ENCODE measurements around the gene PLIN5. TPM values are rescaled to one million over a fixed set of nuclear protein-coding genes. Genes with fewer than 3 reads are reported as not detected.
A peak's percentile ranks its signal among the peaks of the same experiment; 100 is the strongest.

The PLIN5 gene
- polyA plus RNA-seq, 1 donor = 2.9 TPM

GRCh38 chr19:4522291-4523002, 12.6 kb downstream of the PLIN5 start:
- no peak for DNase-seq (ENCODE audit: low read depth)

DNA sequence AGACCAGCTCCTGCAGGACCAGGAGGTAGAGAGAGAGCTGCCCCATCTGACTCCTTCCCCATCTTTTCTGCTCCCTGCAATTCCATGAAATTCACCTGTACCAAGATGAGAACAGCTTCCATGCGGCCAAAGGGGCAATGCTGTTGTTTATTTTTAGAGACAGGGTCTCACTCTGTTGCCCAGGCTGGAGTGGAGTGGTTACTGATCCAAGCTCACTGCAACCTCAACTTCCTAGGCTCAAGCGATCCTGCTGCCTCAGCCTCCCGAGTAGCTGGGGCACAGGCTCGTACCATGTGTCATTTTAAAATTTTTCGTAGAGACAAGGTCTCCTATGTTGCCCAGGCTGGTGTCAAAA, 13.2 kb downstream of the PLIN5 start:
- DNase-seq (ENCODE audit: low read depth) = no peak

- DNase-seq (ENCODE audit: low read depth) = no peak
Observed at GRCh38 chr19:4521170-4521887, 13.7 kb downstream of the PLIN5 start.

GRCh38 chr19:4519521-4520277, 15.3 kb downstream of the PLIN5 start:
- DNase-seq (ENCODE audit: low read depth) = no peak

- DNase-seq (ENCODE audit: low read depth) = no peak
Observed at GRCh38 chr19:4519172-4519496, 15.9 kb downstream of the PLIN5 start.

- DNase-seq (ENCODE audit: low read depth) = peak; percentile 14
Observed at GRCh38 chr19:4518345-4519171, 16.5 kb downstream of the PLIN5 start, which contains the start of gene PLIN4. TSS of gene PLIN4 (minus strand) at chr19:4518486. CDS start at chr19:4518272, 214 bp downstream.

GRCh38 chr19:4517451-4518057, 17.5 kb downstream of the PLIN5 start:
- DNase-seq (ENCODE audit: low read depth) = no peak

GRCh38 chr19:4516939-4517300, 18.1 kb downstream of the PLIN5 start:
- DNase-seq (ENCODE audit: low read depth) = no peak

GRCh38 chr19:4516199-4516938, 18.7 kb downstream of the PLIN5 start:
- no peak for DNase-seq (ENCODE audit: low read depth)

DNA sequence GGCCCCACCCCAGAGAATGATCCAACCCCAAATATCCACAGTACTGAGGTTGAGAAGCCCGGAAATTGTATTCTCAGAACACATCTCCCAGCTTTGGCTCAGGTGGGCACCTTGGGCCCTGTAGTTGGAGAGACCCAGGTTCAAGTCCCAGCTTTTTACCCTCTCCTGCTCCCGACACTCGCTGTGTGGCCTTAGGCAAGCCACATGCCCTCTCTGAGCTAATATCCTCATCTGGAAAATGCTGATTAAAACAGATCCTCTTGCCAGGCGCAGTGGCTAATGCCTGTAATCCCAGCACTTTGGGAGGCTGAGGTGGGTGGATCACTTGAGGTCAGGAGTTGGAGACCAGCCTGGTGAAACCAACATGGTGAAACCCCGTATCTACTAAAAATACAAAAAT, 19.3 kb downstream of the PLIN5 start:
- DNase-seq (ENCODE audit: low read depth) = no peak

DNA sequence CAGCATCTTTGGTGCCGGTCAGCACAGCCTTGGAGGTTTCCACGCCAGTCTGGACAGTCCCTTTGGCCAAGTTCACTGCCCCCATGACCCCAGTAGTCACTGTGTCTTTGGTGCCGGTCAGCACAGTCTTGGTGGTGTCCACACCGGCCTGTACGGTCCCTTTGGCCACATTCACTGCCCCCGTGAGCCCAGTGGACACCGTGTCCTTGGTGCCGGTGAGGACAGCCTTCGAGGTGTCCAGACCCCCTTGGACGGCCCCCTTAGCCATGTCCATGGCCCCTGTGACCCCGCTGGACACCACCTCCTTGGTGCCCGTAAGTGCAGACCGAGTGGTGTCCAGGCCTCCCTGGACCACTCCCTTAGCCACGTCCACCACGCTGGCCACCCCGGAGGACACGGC, 21.8 kb downstream of the PLIN5 start:
- DNase-seq (ENCODE audit: low read depth) = no peak

- DNase-seq (ENCODE audit: low read depth) = no peak
Observed at GRCh38 chr19:4512070-4512469, 23.0 kb downstream of the PLIN5 start.

GRCh38 chr19:4511300-4512054, 23.5 kb downstream of the PLIN5 start:
- no peak for DNase-seq (ENCODE audit: low read depth)

- no peak for DNase-seq (ENCODE audit: low read depth)
Observed at GRCh38 chr19:4510435-4511255, 24.4 kb downstream of the PLIN5 start.

DNA sequence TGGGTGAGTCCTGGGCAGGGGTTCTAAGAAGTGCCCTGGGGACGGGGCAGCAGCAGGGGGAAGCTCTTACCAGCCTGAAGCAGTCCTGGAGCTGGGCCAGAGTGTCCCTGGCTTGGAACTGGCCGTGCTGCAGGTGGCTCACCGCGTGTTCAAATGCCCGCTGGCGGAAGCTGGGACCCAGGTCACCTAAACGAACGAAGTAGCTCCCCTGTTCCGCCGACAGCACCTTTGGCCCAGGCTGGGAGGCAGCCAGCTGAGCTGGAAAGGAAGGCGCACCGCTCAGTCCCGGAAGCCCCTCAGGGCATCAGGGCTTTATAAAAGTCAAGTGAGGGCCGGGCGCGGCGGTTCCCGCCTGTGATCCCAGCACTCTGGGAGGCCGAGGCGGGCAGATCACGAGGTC, 26.3 kb downstream of the PLIN5 start:
- DNase-seq (ENCODE audit: low read depth) = no peak

DNA sequence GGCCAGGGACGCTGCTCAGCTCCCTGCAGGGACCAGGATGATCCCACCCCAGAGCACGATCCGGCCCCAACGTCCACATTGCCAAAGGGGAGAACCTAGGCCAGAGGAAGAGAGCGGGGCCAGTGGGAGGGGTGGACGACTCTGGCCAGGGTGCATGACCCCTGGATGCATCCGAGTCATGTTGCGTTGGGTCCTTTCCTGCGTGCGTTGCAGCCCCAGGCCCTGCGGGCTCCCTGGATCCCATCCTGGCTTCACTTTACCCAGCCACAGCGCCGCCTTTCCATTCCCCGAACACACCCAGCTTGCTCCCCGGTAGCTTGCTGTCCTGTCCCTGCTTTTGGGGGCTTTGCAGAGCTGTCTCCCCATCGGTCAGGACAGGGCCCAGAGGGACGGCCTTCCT, 27.2 kb downstream of the PLIN5 start:
- no peak for DNase-seq (ENCODE audit: low read depth)

DNA sequence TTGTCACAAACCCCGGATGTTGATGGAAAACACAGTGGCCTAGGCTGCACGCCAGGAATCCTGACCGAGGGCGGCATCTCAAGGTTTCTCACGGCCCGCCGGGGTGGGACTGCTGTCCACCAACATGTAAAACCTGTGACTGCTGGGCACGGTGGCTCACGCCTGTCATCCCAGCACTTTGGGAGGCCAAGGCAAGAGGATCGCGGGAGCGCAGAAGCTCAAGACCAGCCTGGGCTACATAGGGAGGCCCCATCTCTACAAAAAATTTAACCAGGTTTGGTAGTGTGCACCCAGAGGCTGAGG, 27.9 kb downstream of the PLIN5 start:
- no peak for DNase-seq (ENCODE audit: low read depth)

DNA sequence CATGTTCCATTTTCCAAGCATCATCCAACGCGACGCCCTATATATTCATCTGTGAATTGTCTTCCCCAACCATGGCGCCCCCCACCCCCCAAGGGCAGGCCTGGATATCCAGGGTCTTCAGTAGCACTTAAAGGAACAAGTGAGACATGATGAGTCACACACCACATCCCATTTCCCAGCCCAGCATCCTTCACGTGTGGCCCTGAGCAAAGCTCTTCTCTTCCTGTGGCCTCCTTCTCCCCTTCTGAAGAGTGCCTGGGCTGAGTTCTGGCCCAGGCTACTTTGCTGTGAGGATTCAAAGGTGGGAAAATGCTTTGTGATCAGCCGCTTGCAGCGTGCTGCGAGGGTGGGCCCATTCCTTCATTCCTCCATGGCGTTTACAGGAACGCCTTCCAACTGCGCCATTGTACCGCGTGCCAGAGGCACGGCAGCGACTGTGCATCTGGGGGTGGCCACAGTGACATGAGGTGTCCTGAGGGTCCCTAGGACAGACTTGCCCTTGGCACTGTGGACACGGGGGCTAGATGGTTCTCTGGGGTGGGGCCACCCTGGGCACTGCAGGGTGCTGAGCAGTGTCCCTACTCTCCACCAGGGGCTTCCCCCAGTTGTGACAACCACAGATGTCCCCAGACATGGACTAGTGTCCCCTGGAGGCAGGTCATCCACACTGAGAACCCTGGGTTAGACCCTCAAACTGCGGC, 28.4 kb downstream of the PLIN5 start:
- DNase-seq (ENCODE audit: low read depth) = no peak
